Spleen (tissue), 7 donors: ENCODE data around the gene HSBP1L1.

Experiments used
- CTCF ChIP-seq, 11 experiments: fragments of 200-600 bp in 7 of 11; fragments of 450-650 bp in 4 of 11; sonication (generic) in 4 of 11; IDR thresholded peaks in 8 of 11; conservative IDR thresholded peaks in 3 of 11; 1 replicate in 7 of 11; 2 replicates in 4 of 11; pipeline versions ENCODE4 v1.4.0 to v1.8.0; 2016 to 2021; ENCODE audit warnings: antibody characterized with exemption in 11 of 11, inconsistent platforms in 4 of 11, mild to moderate bottlenecking in 1 of 11
- POLR2AphosphoS5 ChIP-seq, 3 donors: sonication (generic); formaldehyde crosslinking; IDR thresholded peaks; one replicate each; pipeline ENCODE4 v1.5.1; 2017; ENCODE audit warnings: antibody characterized with exemption in 3 of 3
- donor health status: DM: no; HTN: no; CAD: no; lungs with moderate emphysema.
- donor health status: DM: no; HTN: no; CAD: no.
- donor health status: DM: no; HTN: no; CAD: no.

GRCh38 chr18:79961527-79962291 is 2.7 kb upstream of the HSBP1L1 start:
- TF ChIP-seq POLR2AphosphoS5 (IDR thresholded peaks at IDR 0.05) (no peak), CTCF (IDR thresholded peaks at IDR 0.05 in 8 of 11, conservative IDR thresholded peaks at IDR 0.05 in 3 of 11) (no peak)
